Testis (tissue), 3 donors: ENCODE measurements around the gene ORM1. TPM values are rescaled to one million over a fixed set of nuclear protein-coding genes. Genes with fewer than 3 reads are reported as not detected.

ENCODE experiments used
- DNase-seq: peaks from one replicate; pipeline ENCODE4 v3.0.0-alpha.2; 2019
- H3K27ac ChIP-seq, 2 donors: fragments of 200-600 bp; sonication (generic); one replicate each; pipeline ENCODE4 v1.5.1; 2019
- H3K27me3 ChIP-seq: fragments of 200-600 bp; sonication (generic); one replicate; pipeline ENCODE4 v1.5.1; 2019
- H3K36me3 ChIP-seq: fragments of 200-600 bp; sonication (generic); one replicate; pipeline ENCODE4 v1.5.1; 2017; ENCODE audit warnings: low read depth; ENCODE audit errors: missing control alignments
- H3K4me1 ChIP-seq: fragments of 200-600 bp; sonication (generic); one replicate; pipeline ENCODE4 v1.5.1; 2019
- H3K4me3 ChIP-seq, 2 donors: fragments of 200-600 bp; sonication (generic); one replicate each; pipeline ENCODE4 v1.5.1; 2017 to 2019
- H3K9me3 ChIP-seq: fragments of 200-600 bp; sonication (generic); one replicate; pipeline ENCODE4 v1.5.1; 2017
- POLR2A ChIP-seq: fragments of 450-650 bp; IDR thresholded peaks from one replicate; pipeline ENCODE4 v1.6.1; 2017; ENCODE audit warnings: antibody characterized with exemption, mild to moderate bottlenecking, moderate library complexity
- WGBS, 2 donors: methylation state at CpG; one replicate each; pipeline ENCODE4 v1.1.5; 2018; 5-methylcytosine and 5-hydroxymethylcytosine counted together
- intact Hi-C: fragments of 100-400 bp; cut with DNase I; formaldehyde crosslinking; loops from one replicate; pipeline ENCODE4 v1.15.1; 2023; ENCODE audit warnings: low total_unique reads
- polyA plus RNA-seq: library from polyadenylated mRNA; stranded (reverse); fragments of 350-450 nt; fragmentation: Illumina TruSeq; extraction: RNeasy Lipid Tissue Mini Kit (QIAGEN cat#74804); gene quantifications from one replicate; pipeline ENCODE4 v1.2.3, GENCODE V29; 2014; ENCODE audit warnings: low read depth, low replicate concordance; ENCODE audit not compliant: insufficient read depth
- total RNA-seq, 2 donors: library from RNA; depleted of rRNA; stranded (reverse); fragments of >200 nt; gene quantifications; one replicate each; pipeline ENCODE4 v1.2.3, GENCODE V29; 2016
- TF ChIP-seq, protein P1 (sequence below), 3 experiments: fragments of 450-650 bp in 2 of 3; fragments of 200-600 bp in 1 of 3; sonication (generic) in 1 of 3; IDR thresholded peaks; one replicate each; pipeline ENCODE4 v1.5.1; 2016 to 2019; ENCODE audit warnings: antibody characterized with exemption in 3 of 3, mild to moderate bottlenecking in 2 of 3, moderate library complexity in 1 of 3

Gene ORM1
- total and polyA plus RNA-seq, 3 donors from 2014 or later: 1.6 TPM; not detected in 2

DNA sequence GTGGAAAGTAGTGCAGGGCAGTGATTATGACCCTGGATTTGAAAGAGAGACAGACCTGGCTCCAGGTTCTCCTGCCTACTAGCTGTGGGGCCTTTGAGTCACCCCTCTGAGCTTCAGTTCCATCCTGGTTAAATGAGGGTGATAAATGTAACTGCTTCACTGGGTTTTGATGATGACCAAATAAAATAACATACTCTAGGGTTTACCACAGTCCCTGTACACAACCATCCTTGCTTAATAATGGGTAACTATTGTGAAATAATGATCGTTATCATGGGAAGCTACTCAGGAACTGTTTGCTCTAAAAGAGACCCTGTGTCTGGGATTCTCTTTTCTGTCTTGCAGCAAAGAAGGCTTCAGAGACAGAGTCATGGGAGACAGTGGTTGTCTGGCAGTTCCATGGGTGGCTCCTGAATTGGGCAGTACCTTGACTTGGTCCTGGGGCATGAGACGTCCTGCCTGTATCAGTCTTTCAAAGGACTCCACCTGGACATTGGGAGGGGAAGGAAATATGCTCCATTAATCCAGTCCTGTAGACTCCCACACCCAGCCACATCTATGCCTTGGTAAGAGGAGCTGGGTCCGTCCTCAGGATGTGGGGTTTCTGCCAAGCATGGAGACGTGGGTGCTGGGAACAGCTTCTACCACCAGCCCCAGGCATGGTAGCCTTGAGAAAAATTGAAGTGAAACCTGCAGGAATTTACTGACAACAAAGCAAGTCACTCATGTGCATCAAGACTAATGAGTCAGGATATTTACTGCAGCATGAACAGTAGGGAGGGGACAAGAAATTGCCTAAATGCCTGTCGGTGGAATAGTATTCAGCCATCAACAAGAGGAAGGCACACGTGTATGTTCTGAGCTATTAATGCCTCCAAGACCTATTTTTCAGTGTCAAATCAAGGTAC lies 41.5 kb downstream of the ORM1 start:
- no peak for DNase-seq
- H3K9me3 ChIP-seq: no peaks in the 10 kb centered on the region
- no peak for TF ChIP-seq POLR2A
- TF ChIP-seq, protein P1, sequence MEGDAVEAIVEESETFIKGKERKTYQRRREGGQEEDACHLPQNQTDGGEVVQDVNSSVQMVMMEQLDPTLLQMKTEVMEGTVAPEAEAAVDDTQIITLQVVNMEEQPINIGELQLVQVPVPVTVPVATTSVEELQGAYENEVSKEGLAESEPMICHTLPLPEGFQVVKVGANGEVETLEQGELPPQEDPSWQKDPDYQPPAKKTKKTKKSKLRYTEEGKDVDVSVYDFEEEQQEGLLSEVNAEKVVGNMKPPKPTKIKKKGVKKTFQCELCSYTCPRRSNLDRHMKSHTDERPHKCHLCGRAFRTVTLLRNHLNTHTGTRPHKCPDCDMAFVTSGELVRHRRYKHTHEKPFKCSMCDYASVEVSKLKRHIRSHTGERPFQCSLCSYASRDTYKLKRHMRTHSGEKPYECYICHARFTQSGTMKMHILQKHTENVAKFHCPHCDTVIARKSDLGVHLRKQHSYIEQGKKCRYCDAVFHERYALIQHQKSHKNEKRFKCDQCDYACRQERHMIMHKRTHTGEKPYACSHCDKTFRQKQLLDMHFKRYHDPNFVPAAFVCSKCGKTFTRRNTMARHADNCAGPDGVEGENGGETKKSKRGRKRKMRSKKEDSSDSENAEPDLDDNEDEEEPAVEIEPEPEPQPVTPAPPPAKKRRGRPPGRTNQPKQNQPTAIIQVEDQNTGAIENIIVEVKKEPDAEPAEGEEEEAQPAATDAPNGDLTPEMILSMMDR (IDR thresholded peaks at IDR 0.05): no peak
- intact Hi-C loops: no loop called here
- no peak overlapping the region for H3K4me3 ChIP-seq
- H3K36me3 ChIP-seq: no peaks in the 10 kb centered on the region
- H3K4me1 ChIP-seq: no peaks in the 10 kb centered on the region
- no peaks in the 10 kb centered on the region for H3K27me3 ChIP-seq
- no peak overlapping the region for H3K27ac ChIP-seq
- WGBS, 2 donors: 68 to 87% methylated on average over 5 to 6 of the region's 6 CpGs

DNA sequence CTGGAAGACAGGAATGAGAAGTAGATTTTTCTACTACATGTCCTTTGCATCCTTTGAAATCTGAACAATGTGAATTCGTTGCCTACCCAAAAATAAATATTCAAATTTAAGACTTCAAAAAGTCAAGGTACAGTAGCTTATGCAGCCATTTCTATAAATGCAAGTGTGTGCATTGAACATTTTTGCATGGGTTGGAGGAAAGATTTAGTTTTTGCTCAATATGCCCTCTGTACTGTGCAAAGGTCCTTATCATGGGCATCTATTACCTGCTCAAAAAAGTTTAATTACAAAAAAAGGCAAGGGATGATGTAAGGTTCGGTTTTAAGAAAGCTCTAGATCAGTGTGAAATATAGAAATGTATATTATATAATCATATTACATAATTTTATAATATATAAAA lies 42.3 kb downstream of the ORM1 start:
- no peaks in the 10 kb centered on the region for H3K36me3 ChIP-seq
- intact Hi-C loops: no loop called here
- H3K9me3 ChIP-seq: no peaks in the 10 kb centered on the region
- H3K4me1 ChIP-seq: no peaks in the 10 kb centered on the region
- 92 to 93% methylated on average over 2 of the region's 2 CpGs for WGBS, 2 donors
- no peak for DNase-seq
- no peak overlapping the region for H3K27ac ChIP-seq
- no peaks in the 10 kb centered on the region for H3K27me3 ChIP-seq
- TF ChIP-seq POLR2A: no peak
- TF ChIP-seq, protein P1 (IDR thresholded peaks at IDR 0.05): no peak
- H3K4me3 ChIP-seq: no peak overlapping the region

DNA sequence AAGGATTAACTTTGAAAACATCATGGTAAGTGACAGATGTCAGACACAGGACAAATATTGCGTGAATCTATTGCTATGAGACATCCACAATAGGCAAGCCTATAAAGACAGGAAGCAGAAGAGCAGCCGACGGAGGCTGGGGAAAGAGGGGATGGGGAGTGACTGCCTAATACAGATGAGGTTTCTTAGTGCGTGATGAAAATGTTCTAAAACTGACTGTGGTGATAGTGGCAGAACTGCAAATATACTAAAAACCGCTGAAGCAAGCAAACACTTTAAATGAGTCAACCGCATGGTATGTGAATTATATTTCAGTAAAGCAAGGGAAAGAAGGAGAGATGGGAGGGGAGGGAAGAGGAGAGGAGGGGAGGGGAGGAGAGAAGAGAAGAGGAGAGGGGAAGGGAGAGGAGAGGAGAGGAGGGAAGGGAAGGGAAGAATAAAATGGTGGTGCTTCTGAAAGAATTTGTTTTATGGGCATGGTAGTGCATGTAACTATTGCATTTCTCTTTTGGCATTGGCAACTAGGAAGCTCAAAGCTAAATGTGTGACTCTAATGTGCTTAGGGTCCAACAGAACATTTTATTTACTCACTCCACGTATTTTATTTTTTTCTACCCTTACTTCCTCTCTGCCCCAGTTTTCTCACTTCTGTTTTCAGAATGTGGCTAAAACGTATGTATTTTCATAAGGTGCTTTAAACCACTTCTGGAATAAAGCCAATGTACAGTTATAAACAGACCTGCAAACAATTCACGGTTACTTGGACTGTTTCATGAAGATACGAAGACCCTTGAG lies 43.6 kb downstream of the ORM1 start:
- TF ChIP-seq, protein P1 (IDR thresholded peaks at IDR 0.05): no peak
- no peak for TF ChIP-seq POLR2A
- no peak overlapping the region for H3K4me3 ChIP-seq
- H3K27me3 ChIP-seq: no peaks in the 10 kb centered on the region
- no peak for DNase-seq
- no peaks in the 10 kb centered on the region for H3K36me3 ChIP-seq
- H3K4me1 ChIP-seq: no peaks in the 10 kb centered on the region
- no peaks in the 10 kb centered on the region for H3K9me3 ChIP-seq
- H3K27ac ChIP-seq: no peak overlapping the region
- WGBS, 2 donors: 75 to 77% methylated on average over 10 of the region's 10 CpGs
- intact Hi-C loops: no loop called here

DNA sequence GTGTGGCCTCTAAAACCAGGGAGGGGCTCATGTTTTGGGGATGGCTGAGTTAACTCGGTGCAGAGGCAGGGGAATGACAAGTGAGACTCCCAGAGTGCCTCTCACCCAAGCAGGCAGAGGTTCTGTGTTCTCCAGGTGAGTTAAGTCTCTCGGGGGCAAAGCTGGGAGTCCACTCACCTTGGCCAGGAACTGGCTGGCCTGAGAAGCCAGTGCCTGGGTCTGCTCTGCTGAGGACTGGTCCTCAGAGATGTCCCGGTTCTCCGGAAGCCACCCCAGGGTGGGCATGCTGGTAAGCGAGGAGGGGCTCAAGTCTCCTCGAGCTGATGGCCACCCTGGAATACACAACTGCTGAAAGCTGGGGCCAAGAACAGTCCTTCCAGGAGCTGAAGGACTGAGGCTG lies 44.5 kb downstream of the ORM1 start:
- Histone ChIP-seq H3K27ac (no peak overlapping the region), H3K27me3 (no peaks in the 10 kb centered on the region)
- no peak for TF ChIP-seq POLR2A
- TF ChIP-seq, protein P1 (IDR thresholded peaks at IDR 0.05): no peak

More for the DNA sequence above, 44.5 kb downstream of the ORM1 start:
- no peak overlapping the region for H3K4me3 ChIP-seq
- H3K36me3 ChIP-seq: no peaks in the 10 kb centered on the region
- no peak for DNase-seq
- WGBS, 2 donors: 88 to 93% methylated on average over 2 to 6 of the region's 6 CpGs
- H3K4me1 ChIP-seq: peaks cover 1% of the 10 kb centered on the region
- intact Hi-C loops: no loop called here
- H3K9me3 ChIP-seq: no peaks in the 10 kb centered on the region
